CD4-positive, alpha-beta T cell treated with Interleukin-15 for 4 hours (primary cell): Measurements from ENCODE around the gene GLB1L3.
"Not testable (repeated sequence)": the region's sequence is repeated elsewhere in the genome, so short reads cannot be mapped to it uniquely, and the experiment has no call there.

Experiments
- DNase-seq: peaks from one replicate; pipeline ENCODE4 v3.0.0-alpha.2; 2020; ENCODE audit warnings: low spot score

GLB1L3 gene

DNA sequence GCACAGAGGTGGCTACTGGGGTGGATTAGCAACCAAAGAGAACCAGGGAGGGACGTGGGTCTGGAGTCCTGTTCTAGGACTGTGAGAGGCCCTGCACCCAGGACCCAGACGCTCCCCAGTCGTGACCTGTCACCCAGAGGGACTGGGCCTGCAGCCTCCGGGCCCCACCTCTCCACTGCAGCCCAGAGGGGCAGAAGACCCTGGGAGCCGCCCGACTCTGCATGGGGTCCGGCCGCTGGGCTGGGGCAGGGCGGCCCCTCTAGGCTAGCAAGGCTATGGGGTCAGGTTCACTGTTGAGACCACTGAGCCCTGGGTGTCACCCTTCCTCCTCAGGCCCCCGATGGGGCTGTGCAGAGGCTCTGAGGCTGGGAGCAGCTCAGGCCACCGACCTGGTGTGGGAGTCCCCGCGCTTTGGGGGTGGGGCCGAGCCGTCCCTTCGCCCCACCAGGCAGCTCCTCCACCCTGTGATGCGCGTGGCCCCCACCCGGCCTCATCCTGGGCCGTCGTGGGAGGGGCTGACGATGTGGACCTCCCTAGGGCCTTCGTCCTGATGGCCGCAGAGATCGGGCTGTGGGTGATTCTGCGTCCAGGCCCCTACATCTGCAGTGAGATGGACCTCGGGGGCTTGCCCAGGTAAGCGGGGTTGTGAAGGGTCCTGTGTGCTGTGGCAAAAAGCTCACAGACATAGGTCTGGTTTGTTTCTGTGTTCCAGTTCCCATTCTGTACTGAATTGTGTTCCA lies 68.5 kb downstream of the GLB1L3 start:
- not testable (repeated sequence) for DNase-seq

DNA sequence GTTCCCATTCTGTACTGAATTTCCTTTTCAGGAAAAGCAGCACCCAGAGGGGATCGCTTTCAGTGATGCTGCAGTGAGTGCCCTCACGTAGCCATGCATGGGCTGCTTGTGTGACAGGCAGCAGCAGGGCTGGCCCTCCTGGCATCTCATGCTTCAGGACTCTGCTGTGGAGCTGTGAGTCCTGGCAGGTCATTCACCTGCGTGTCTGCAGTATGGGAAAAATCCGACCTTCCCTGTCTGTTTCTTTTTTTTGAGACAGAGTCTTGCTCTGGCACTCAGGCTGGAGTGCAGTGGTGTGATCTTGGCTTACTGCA lies 69.0 kb downstream of the GLB1L3 start:
- DNase-seq: no peak

DNA sequence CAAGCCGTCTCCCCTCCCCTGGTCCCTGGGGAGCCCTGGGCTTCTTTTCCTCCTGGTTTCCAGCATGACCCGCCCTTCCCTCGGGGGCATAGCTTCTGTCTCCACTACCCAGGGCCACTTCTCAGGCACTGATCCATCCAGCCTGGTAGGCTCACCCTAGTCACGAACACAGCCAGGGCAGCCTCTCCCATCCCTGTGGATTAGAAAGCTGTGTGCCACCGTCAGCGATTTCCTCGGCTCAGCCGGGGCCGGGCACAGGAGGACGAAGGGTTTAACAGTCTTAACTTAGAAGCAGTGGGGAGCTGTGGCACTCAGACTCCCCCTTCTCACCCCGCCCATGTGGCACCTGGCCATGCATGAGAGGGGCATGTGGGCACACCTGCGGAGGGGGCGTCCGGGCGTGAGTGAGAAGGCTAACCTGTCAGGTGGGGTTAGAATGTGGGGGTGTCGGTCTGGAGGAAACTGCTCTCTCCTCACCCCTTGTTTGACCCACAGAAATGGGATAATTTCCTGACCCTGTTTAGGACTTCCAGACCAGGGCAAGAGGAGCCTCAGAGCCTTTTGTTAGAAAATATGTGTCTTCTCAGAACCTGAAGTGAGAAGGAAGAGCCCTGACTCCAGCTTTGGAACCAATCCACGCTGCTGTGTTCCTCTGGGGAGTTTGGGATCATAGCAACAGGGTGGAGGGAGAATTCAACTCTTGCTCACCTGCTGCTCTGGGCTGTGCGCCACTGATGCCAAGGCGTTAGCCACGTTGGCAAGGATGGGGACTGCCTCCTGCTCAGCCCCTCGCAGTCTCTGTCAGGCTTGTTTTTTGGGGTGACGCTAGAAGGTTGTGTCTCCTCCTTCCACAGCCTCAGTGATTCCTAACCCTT lies 70.2 kb downstream of the GLB1L3 start:
- DNase-seq: no peak

DNA sequence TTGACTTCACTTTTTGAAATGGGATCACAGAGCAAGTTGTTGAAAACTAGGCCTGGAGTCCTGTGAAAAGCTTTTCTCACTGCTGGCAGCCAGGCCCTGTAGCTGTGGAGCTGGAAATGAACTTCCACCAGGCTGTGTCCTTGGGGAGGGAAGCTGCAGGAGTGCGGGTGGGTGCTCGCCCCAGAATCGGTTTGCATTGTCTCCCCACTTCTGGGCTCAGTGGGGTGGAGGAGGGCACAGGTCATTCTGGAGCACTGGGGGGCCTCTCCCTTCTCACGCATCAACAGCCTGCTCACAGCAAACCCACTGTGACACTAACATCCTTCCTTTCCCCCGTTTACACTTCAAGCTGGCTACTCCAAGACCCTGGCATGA lies 70.8 kb downstream of the GLB1L3 start:
- DNase-seq: no peak

DNA sequence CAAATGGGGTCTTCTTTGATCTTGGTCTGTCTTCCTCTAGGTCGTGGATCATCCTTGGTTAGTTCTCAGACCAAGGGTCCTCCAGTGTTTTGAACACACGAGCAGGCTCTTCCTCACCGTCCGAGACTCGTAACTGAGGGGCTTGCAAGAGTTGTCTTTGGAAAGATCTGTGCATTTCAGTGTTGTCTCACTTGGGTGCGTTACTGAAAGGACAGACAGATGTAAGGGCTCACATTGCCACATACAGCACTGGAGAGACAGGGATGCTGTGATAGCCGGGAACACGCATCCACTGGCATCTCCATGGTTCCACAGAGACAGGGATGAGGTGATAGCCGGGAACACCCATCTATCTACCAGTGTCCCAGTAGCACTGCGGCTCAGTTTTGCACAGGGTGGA lies 71.3 kb downstream of the GLB1L3 start:
- DNase-seq: no peak

DNA sequence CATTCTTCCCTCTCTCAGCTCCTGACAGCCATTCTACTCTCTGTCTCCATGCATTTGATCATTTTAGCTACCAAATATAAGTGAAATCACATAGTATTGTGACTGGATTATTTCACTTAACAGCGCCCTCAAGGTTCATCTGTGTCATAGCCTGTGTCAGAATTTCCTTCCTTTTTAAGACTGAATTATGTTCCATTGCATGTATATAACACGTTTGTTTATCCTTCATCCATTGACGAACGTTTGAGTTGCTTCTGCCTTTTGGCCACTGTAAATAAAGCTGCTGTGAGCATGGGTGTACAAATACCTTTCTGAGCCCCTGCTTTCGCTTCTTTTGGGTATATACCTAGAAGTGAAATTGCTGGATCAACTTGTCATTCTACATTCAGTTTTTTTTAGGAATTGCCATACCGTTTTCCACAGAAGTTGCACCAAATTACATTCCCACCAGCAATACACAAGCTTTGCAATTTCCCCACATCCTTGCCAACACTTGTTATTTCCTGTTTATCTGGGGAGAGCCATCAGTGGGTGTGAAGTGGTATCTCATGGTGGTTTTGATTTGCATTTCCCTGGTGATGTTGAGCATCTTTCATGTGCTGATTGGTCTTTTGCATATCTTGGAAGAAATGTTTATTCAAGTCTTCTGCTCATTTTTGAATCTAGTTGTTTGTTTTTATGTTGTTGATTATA lies 73.1 kb downstream of the GLB1L3 start:
- DNase-seq: peak; percentile 28

DNA sequence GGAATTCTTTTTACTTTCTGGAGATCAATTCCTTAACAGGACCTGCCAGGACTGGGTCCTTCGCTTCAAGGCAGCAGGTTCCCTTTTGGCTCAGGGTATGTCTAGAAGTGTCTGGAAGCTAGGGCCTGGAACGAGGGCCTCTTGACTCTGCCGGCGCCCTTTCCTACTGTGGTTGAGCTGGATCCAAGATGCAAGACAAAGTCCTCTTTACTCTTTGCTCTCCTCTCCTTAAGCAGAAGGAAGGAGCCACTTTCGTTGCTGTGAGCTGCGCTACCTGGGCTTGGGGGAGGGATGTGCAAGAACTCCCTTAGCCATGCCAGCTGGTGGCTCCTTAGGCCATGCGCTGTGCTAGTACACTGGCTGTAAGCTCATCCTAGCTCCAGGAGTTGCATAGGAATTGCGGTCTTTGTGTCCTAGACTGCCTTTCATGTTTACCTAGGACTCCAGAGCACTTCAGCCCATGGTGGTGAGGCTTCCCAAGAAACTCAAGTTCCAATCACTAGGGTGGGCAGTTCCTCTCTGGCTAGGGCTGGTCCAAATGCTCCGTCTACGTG lies 73.7 kb downstream of the GLB1L3 start:
- no peak for DNase-seq

DNA sequence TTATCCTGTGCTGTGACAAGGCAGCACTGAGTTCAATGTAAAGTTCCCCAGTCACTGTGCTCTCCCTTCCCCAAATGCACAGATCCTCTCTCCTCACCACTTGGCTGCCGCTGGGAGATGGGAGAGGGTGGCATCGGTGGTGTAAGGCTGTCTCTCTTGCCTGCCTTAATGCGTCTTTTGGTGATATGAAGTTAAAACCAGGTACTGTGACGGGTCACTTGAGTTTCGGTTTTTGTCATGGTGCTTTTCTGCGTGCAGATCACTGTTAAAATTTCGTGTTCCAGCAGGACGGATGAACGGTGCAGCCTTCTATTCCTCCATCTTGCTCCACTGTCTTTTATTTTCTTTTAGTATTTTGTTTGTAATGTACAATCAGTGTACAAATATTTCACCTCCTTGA lies 74.2 kb downstream of the GLB1L3 start:
- no peak for DNase-seq

DNA sequence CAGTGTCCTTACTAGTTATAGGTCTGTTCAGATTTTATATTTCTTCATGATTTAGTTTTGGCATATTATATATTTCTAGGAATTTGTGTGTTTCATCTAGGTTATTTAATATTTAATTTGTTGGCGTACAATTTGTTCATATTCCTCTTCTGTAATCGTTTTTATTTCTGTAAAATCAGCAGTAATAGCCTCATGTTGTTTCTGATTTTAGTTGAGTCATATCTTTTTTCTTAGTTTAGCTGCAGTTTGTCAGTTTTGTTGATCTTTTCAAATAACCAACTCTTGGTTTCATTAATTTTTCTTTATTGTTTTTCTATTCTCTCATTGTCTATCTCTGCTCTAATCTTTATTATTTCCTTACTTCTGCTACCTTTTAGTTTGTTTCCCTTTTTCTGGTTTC lies 75.9 kb downstream of the GLB1L3 start:
- no peak for DNase-seq

DNA sequence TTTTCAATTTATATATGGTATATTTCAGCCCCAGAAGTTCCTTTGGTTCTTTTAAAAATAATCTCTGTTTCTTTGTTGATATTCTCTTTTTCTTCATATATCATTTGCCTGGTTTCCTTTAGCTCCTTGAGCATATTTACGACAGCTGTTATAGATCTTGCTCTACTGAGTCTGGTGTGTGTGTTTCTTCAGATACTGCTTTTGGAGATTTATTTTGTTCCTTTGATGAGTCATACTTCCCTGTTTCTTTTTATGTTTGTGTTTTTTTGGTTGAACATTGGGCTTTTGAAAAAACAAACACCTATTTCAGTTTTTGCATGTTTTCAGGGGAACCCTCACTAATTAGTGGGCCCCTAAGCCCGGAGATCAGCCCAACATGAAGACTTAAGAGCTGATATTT lies 79.0 kb downstream of the GLB1L3 start:
- DNase-seq: no peak

DNA sequence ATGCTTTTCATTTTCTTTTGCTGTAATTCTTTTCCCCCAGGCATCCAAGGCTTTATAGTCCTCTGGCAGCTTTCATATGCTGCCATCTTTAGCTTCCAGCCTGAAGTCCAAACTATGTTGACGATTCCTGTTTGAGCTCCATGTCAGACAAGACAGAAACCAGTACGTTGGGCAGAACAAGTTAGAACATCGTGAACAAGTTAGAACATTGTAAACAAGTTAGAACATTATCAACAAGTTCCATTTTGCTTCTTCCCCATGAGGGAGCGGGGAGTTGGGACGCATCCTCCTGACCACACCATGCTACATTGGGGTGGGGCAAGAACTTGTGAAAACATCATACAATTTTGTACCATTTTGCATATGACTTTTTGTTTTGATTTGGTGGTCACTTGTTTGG lies 79.5 kb downstream of the GLB1L3 start:
- DNase-seq: no peak

DNA sequence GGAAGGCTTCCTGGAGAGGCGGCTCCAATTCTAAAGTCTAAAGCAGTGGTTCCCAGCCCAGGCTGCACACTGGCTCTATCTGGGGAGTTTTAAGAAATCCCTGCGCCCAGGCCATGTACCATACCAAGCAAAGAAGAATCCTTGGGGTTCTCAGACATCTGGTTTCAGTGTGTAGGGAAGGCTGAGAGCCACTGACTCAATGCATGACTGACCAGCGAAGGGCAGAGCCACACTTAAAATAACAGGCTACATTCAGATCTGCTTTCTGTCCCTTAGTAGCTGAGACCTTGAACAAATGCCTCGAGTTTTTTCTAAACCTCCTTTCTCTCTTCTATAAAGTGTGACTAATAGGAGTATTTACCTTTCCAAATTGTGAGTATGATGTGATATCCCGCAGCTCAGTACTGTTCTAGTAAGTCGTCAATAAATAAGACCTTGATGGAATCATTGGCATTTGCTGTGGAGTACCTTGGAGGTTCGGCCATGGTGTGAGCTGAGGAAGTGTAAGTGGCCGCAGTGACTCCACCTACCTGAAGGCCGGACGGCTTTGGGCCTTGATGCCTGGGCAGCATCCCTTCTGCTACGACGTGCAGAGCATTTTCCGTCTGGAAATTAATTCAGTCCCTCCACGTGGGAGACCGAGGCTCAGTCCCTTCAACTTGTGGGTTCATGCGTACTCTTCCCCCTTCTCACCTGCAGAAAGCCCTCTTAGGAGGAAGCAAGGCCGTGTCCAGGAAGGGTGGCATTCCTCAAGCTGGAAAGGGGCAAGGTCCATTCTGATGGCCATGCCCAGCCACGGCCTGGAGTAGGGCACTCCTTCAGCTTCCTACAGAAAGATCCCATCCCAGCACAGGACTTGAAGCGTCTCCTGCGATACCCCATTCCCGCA lies 80.7 kb downstream of the GLB1L3 start:
- DNase-seq: no peak

DNA sequence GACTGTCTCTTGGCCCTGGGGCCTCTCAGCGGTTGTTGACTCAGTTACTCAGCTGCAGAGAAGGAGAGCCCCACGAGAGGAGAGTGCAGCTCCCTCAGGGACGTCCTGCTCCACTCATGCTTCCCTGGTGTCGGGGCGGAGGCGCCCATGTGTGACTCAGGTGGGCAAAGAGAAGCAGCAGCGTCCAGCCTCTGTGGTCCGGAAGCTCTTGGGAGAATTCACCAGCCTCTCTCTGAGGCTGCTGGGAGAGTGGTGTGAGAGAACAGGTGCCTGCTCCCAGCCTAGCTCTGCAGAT lies 81.3 kb downstream of the GLB1L3 start:
- no peak for DNase-seq

DNA sequence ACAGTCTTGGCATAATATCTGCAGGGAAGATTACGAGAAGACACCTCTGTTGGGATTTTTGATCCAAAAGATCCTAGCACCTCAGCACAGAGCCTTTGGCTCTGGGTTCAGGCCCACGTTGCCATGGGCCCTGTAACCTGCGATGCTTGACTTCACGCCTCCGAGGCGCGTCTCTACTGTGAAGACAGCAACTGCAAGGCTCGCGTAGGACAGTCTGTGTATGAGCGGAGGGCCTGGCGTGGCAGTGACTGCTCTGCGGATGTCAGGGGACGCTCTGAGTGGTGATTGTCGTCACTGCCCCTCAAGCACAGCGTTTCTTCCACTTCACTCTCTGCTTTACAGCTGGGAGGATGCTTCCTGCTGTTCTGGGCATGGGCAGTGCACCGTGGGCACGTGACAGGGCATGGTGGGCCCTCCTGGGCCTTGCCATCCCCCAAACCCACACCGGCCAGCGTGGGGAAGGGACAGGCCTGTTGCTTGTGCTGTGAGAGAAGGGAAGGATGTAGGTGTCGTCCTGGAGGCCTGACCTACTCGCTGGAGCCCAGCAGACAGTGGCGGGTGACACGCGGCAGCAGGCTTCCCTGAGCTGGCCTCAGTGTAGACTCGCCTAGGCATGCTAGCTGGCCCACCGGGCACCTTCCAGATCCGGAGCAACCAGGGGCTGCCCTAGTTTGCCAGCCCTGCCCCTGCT lies 82.1 kb downstream of the GLB1L3 start:
- no peak for DNase-seq

DNA sequence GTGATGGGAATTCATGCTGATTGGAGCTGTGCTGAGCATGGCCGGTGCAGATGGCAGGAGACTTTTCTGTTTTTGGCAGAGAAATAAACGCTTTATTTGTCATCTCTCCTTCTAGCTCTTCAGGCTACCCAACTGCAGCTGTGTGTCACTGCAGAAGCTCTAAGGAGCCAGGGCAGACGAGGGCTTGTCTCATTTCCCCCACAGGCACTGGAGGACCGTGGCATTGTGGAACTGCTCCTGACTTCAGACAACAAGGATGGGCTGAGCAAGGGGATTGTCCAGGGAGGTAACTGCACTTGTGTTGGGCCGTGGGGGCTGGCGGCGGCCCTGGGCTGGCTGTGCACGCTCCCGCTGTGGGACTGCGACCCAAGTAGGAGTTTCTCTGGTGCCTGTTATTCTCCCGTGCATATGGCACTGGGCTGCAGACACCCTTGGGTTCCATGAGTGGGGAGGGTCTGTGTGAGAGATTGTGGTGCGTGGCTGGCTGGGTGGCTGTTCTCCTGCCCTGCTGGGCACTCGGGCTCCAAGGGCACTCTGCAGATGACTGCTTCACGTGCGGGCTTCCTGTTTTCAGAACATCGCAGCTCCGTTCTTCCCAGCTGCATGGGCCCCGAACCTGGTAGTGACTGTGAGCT lies 82.8 kb downstream of the GLB1L3 start:
- no peak for DNase-seq

DNA sequence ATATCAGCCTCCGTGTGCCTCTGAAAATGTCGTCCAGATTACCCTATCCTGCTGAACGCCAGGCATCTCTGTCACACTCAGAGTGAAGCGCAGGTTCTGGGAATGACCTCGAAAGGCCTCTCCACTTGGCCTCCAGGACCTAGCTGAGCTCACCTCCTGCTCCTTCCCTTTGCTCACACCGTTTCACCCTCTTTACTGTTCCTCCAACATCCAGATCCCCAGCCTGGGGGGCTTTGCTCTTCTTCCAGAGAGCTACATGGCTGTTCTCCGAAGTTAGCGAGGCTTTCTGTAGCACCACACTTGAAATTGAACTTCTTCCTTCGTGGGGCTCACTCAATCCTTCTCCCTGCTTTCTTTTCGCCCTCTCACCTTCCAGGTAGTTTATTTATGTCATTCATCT lies 83.5 kb downstream of the GLB1L3 start:
- no peak for DNase-seq

DNA sequence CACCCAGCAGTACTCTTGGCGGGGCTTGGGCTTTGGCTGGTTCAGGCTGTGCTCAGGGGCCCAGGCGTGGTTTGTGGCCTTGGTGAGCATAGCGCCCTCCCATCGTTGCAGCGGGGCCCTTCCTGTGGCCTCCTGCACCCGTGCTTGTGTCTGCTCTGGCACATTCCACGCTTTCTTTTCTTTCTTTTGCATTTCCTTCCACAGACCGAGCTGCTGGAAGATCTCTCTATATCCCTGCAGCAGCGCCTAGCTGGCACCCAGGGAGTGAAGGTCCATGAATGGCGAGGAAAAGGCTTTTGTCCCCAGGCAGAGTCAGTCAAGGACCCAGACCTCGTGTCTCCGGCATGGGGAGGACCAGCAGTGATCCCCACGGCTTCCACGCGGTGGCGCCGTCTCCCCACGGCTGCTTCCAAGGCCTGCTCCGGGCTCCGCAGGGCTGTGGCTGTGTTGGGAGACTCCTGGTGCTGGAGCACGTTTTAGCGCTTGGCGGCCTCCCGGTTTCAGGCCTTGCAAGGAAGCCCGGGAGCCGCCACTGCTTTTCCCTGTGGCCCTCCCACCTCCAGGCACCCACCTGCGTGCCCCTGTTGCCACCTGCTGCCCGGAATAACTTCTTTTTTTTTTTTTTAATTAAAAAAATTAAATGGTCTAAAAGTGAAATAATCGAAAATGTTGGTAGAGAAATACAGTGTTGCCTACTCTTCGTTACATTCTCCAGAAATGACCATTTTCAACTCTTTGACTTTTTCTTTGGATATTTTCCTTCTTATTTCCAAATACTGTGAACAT lies 84.1 kb downstream of the GLB1L3 start:
- peak; percentile 63 for DNase-seq

DNA sequence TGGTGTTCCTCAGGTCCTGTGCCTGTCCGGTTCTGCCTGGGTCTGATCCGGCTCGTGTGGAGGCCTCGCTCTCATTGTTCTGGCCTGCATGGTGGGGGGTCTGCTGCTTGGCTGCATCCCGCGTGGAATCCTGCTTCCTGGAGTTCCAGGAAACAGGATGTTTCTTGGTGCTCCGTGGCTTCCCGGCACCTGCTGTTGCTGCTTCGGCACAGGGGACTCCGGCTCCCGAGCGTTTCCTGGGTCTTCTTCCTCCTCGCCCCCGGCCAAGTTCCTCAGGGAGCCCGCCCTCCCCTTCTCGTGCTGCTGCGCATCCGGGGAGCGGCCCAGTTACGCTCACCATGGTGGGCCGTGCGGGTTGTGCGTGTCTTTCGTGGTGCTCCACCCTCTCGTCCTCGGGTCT lies 85.5 kb downstream of the GLB1L3 start:
- no peak for DNase-seq

DNA sequence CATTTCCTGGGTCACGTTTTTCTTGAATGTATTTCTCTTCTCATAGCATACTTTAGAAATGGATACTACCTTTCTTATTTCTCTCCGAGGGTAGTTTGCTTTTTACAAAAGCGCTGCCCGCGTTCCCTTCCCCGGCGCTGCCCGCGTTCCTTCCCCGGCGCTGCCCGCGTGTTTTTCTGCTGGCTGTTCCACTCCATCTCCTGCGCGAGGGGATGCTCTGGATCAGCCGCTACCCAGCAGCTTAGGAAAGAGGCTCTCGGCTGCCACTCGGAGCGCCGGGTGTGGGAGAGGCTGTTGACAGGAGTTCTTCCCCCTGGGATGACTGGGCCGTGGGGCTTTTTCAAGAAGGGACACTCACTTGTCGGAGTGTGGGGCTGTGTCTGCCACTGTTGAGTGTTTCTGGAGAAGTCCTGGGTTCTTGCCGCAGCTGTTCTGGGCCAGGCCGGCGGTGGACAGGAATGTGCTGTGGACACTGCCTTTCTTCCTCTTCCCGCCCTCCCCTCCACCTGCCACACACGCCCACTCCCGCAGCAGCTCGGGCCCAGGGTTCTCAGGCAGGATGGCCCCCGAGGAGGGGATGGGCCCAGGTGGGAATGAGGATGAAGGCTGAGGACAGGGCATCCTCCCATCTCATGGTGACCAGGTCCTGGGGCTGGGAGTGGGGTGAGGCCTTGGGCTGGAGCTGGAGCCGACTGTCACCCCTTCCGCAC lies 86.2 kb downstream of the GLB1L3 start:
- no peak for DNase-seq
